HEK293 (cell line): Measurements from ENCODE around the gene CLSTN1.

Experiments used
- BCL6B ChIP-seq: fragments of 450-650 bp; formaldehyde crosslinking; IDR thresholded peaks from 2 replicates; pipeline ENCODE4 v1.5.1; 2017; ENCODE audit warnings: missing biosample characterization, missing genetic modification characterization
- ZNF16 ChIP-seq: fragments of 450-650 bp; formaldehyde crosslinking; IDR thresholded peaks from 2 replicates; pipeline ENCODE4 v1.5.1; 2016; ENCODE audit warnings: low read depth, missing biosample characterization, missing genetic modification characterization

- TF ChIP-seq BCL6B (tag by site-specific recombination), result no peak
- TF ChIP-seq ZNF16 (tag by site-specific recombination), result no peak
Measured at GRCh38 chr1:9823943-9824701, at the start of gene CLSTN1.
